ENCODE results near the gene UIMC1. TPM values are rescaled to one million over a fixed set of nuclear protein-coding genes. Genes with fewer than 3 reads are reported as not detected.
"Not testable (repeated sequence)": the region's sequence is repeated elsewhere in the genome, so short reads cannot be mapped to it uniquely, and the experiment has no call there.

UIMC1 gene
- 10 to 100 TPM; 19.2 to 37.3 (median 23.2) TPM for total RNA-seq

DNA sequence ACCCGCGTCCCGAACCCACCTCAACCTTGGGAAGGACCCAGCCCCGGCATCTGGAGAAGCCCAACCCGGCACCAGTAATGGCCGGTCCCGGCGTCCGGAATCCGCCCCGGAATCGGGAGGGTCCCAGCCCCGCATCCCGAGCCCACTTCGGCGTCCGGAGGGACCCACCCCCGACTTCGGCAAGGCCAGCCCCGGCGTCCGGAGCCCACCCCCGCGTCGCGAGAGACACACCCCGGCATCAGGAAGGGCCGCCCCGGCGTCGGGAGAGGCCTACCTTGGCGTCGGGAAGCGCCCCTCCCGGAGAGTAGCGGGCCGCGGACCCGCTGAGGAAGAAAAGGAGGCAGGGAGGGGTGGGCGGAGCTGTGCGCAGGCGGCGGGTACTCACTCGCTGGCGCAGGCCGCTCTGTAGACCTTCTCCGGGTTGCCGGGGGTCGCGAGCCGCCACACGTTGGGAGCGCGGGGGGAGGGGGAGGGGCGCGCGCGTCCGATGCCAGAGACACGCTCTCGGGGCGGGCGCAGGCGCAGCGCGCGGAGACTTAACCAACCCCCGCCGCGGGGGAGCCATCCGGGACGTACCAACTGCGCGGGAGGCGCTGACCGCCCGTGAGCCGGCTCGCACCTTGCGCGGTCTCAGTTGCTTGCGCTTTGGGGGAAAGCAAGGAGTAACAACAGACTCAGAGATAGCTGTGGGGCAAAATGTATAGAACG, at the start of gene UIMC1:
TSS of gene UIMC1 (minus strand) at position 515 of the 708 bp plus-strand sequence. CDS start 24,164 bp downstream, outside the sequence.
- WGBS, result 1% methylated on average over 18 of the region's 83 CpGs
- Histone ChIP-seq H3K27ac (peak within 1 kb of the TSS; percentile 93), H3K4me3 (peak within 1 kb of the TSS; percentile 78), H3K9me3 (no peaks in the 10 kb centered on the region), H3K4me1 (peaks cover 26% of the 10 kb centered on the region), H3K27me3 (no peaks in the 10 kb centered on the region), H3K36me3 (no peaks in the 10 kb centered on the region)
- peak; percentile 90 to 95 for DNase-seq (ENCODE audit: low spot score in 2 of 2)
- TF ChIP-seq POLR2AphosphoS5 (IDR thresholded peaks at IDR 0.05), result peak in 2 of 3 donors; percentile 18 to 71
- TF ChIP-seq POLR2A (IDR thresholded peaks at IDR 0.05), result no peak

DNA sequence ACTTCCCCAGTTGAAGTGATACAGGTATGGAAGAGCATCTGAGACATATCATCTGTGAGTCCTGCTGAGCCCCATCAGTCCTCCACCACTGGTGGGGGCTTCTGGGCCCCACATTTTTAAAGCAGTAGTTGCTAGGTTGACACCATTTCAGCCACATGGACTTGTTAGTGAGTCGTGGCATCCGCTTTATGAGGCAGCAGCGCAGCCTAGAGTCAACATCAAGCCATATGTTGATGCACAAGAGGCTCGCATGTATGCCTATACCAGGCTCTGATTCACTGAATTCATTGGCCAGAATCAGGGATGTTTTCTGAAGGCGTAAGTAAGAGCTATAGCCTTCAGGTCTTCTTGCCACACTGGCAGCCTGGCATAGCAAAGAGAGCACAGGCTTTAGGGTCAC, 42.7 kb upstream of the UIMC1 start:
- H3K27ac ChIP-seq, result no peak overlapping the region
- no peaks in the 10 kb centered on the region for H3K4me1 ChIP-seq
- 94% methylated on average over 5 of the region's 5 CpGs for WGBS
- no peak overlapping the region for H3K4me3 ChIP-seq
- no peak for DNase-seq (ENCODE audit: low spot score in 2 of 2)
- no peaks in the 10 kb centered on the region for H3K27me3 ChIP-seq
- no peak for TF ChIP-seq EP300 (IDR thresholded peaks at IDR 0.05)
- TF ChIP-seq POLR2A (IDR thresholded peaks at IDR 0.05), result no peak
- TF ChIP-seq, protein P1, sequence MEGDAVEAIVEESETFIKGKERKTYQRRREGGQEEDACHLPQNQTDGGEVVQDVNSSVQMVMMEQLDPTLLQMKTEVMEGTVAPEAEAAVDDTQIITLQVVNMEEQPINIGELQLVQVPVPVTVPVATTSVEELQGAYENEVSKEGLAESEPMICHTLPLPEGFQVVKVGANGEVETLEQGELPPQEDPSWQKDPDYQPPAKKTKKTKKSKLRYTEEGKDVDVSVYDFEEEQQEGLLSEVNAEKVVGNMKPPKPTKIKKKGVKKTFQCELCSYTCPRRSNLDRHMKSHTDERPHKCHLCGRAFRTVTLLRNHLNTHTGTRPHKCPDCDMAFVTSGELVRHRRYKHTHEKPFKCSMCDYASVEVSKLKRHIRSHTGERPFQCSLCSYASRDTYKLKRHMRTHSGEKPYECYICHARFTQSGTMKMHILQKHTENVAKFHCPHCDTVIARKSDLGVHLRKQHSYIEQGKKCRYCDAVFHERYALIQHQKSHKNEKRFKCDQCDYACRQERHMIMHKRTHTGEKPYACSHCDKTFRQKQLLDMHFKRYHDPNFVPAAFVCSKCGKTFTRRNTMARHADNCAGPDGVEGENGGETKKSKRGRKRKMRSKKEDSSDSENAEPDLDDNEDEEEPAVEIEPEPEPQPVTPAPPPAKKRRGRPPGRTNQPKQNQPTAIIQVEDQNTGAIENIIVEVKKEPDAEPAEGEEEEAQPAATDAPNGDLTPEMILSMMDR (IDR thresholded peaks at IDR 0.05), result no peak
- TF ChIP-seq POLR2AphosphoS5 (IDR thresholded peaks at IDR 0.05), result no peak
- H3K9me3 ChIP-seq, result no peaks in the 10 kb centered on the region
- peaks cover 73% of the 10 kb centered on the region for H3K36me3 ChIP-seq

DNA sequence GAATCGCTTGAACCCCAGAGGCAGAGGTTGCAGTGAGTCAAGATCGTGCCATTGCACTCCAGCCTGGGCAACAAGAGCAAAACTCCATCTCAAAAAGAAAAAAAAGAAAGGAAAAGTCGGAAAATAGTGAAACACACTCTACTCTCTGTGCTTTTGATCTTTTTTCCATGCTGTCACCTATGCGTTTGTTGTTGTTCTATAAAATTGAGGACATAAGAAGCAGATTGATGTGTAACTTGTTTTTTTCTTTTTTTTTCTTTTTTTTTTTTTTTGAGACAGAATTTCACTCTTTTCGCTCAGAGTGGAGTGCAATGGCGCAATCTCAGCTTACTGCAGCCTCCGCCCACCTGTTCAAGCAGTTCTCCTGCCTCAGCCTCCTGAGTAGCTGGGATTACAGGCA, 42.0 kb upstream of the UIMC1 start:
- H3K4me1 ChIP-seq; DNase-seq (ENCODE audit: low spot score in 2 of 2); H3K27me3 ChIP-seq; H3K9me3 ChIP-seq; H3K4me3 ChIP-seq; H3K27ac ChIP-seq: not testable (repeated sequence)
- H3K36me3 ChIP-seq, result peaks cover 74% of the 10 kb centered on the region
- 98% methylated on average over 7 of the region's 7 CpGs for WGBS

DNA sequence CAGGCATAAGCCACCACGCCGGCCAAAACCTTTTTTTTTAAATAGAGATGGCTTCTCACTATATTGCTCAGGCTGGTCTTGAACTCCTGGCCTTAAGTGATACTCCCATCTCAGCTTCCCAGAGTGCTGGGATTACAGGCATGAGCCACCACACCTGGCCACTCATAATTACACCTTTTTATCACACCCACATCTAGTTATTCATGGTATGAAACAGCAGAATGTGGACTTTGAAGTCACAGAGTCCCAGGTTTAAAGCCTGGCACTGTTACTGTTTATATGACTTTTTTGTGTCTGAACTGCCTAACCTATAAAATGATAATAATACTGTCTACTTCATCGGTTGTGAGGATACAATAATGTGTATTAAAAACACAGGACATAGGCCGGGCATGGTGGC, 39.1 kb upstream of the UIMC1 start:
- Histone ChIP-seq H3K27ac (no peak overlapping the region), H3K4me3 (no peak overlapping the region), H3K36me3 (peaks cover 68% of the 10 kb centered on the region), H3K9me3 (no peaks in the 10 kb centered on the region), H3K4me1 (peaks cover 5% of the 10 kb centered on the region), H3K27me3 (no peaks in the 10 kb centered on the region)
- no peak for TF ChIP-seq POLR2AphosphoS5 (IDR thresholded peaks at IDR 0.05)
- TF ChIP-seq EP300 (IDR thresholded peaks at IDR 0.05), result no peak
- no peak for TF ChIP-seq POLR2A (IDR thresholded peaks at IDR 0.05)
- TF ChIP-seq, protein P1 (IDR thresholded peaks at IDR 0.05), result no peak
- 94% methylated on average over 4 of the region's 4 CpGs for WGBS
- DNase-seq (ENCODE audit: low spot score in 2 of 2), result no peak

DNA sequence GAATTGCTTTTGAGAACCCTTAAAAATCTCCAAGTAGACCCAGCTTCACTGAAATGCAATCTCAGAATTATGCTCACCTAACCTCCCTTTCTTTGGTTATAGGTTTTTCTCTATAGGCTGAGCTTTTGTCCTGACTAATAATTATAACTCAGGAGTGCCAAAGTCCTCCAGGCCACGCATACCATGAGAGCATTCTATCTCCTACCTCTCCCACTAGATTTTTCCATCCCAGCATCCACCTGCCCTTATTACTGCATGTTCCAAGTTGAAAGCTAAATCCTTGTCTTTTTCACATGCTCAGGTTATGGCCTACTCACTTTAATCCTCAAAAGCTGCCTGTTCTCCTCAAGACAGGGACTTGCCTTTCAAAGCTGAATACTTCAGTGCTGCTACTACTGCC, 38.1 kb upstream of the UIMC1 start:
- WGBS, result 71% methylated on average over 1 of the region's 1 CpG
- no peaks in the 10 kb centered on the region for H3K9me3 ChIP-seq
- peaks cover 58% of the 10 kb centered on the region for H3K36me3 ChIP-seq
- H3K27ac ChIP-seq, result no peak overlapping the region
- H3K4me1 ChIP-seq, result peaks cover 6% of the 10 kb centered on the region
- no peak overlapping the region for H3K4me3 ChIP-seq
- DNase-seq (ENCODE audit: low spot score in 2 of 2), result no peak
- no peaks in the 10 kb centered on the region for H3K27me3 ChIP-seq
- TF ChIP-seq, protein P1 (IDR thresholded peaks at IDR 0.05), result no peak
- TF ChIP-seq POLR2A (IDR thresholded peaks at IDR 0.05) (no peak), POLR2AphosphoS5 (IDR thresholded peaks at IDR 0.05) (no peak), EP300 (IDR thresholded peaks at IDR 0.05) (no peak)

DNA sequence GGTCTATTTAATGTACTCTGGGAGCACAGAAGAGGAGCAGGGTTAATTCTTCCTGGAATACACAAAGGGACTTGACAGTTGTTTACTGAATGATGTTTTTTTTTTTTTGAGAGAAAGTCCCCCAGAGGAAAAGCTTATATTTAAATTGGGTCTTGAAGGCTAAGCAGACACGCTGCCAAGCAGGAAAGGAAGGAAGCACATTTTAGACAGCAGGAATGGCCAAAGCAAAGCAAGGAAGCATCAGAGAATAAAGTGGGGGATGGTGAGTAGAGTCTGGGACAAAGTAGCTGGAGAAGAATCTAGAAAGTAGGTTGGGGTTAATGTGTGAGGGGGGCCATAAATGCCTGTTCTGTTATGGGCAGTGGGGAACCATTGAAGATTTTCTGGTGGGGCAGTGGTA, 37.4 kb upstream of the UIMC1 start:
- WGBS, result 71% methylated on average over 1 of the region's 1 CpG
- Histone ChIP-seq H3K36me3 (peaks cover 51% of the 10 kb centered on the region), H3K4me3 (no peak overlapping the region), H3K27me3 (no peaks in the 10 kb centered on the region), H3K4me1 (peaks cover 6% of the 10 kb centered on the region), H3K9me3 (no peaks in the 10 kb centered on the region), H3K27ac (no peak overlapping the region)
- TF ChIP-seq POLR2AphosphoS5 (IDR thresholded peaks at IDR 0.05), result no peak
- no peak for TF ChIP-seq POLR2A (IDR thresholded peaks at IDR 0.05)
- TF ChIP-seq EP300 (IDR thresholded peaks at IDR 0.05), result no peak
- TF ChIP-seq, protein P1 (IDR thresholded peaks at IDR 0.05), result no peak
- DNase-seq (ENCODE audit: low spot score in 2 of 2), result no peak
